Measurements from ENCODE around the gene FCMR. TPM values are rescaled to one million over a fixed set of nuclear protein-coding genes. Genes with fewer than 3 reads are reported as not detected.

The FCMR gene
- total and polyA plus RNA-seq, 2 experiments from 2014 or later = 0.84 TPM; not detected in 1

- TF ChIP-seq ETS1 (IDR thresholded peaks at IDR 0.05) (no peak), POLR2AphosphoS5 (IDR thresholded peaks at IDR 0.05; ENCODE audit: low read depth) (no peak), JUNB (IDR thresholded peaks at IDR 0.05; ENCODE audit: unreplicated experiment) (no peak), EZH2phosphoT487 (IDR thresholded peaks at IDR 0.05; ENCODE audit: unreplicated experiment) (no peak), STAT1 (IDR thresholded peaks at IDR 0.05; ENCODE audit: unreplicated experiment) (no peak), EZH2 (IDR thresholded peaks at IDR 0.05; ENCODE audit: low read depth, unreplicated experiment) (no peak), CREB1 (CRISPR knock-in tag; IDR thresholded peaks at IDR 0.05; ENCODE audit: low read depth) (no peak), ZNF331 (CRISPR knock-in tag; IDR thresholded peaks at IDR 0.05; ENCODE audit: low read depth) (no peak), NANOG (IDR thresholded peaks at IDR 0.05; ENCODE audit: borderline replicate concordance) (no peak), ZNF114 (CRISPR knock-in tag; IDR thresholded peaks at IDR 0.05) (no peak)
- TF ChIP-seq, protein P1, sequence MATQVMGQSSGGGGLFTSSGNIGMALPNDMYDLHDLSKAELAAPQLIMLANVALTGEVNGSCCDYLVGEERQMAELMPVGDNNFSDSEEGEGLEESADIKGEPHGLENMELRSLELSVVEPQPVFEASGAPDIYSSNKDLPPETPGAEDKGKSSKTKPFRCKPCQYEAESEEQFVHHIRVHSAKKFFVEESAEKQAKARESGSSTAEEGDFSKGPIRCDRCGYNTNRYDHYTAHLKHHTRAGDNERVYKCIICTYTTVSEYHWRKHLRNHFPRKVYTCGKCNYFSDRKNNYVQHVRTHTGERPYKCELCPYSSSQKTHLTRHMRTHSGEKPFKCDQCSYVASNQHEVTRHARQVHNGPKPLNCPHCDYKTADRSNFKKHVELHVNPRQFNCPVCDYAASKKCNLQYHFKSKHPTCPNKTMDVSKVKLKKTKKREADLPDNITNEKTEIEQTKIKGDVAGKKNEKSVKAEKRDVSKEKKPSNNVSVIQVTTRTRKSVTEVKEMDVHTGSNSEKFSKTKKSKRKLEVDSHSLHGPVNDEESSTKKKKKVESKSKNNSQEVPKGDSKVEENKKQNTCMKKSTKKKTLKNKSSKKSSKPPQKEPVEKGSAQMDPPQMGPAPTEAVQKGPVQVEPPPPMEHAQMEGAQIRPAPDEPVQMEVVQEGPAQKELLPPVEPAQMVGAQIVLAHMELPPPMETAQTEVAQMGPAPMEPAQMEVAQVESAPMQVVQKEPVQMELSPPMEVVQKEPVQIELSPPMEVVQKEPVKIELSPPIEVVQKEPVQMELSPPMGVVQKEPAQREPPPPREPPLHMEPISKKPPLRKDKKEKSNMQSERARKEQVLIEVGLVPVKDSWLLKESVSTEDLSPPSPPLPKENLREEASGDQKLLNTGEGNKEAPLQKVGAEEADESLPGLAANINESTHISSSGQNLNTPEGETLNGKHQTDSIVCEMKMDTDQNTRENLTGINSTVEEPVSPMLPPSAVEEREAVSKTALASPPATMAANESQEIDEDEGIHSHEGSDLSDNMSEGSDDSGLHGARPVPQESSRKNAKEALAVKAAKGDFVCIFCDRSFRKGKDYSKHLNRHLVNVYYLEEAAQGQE (IDR thresholded peaks at IDR 0.05; ENCODE audit: unreplicated experiment) = no peak
- TF ChIP-seq, protein P2, sequence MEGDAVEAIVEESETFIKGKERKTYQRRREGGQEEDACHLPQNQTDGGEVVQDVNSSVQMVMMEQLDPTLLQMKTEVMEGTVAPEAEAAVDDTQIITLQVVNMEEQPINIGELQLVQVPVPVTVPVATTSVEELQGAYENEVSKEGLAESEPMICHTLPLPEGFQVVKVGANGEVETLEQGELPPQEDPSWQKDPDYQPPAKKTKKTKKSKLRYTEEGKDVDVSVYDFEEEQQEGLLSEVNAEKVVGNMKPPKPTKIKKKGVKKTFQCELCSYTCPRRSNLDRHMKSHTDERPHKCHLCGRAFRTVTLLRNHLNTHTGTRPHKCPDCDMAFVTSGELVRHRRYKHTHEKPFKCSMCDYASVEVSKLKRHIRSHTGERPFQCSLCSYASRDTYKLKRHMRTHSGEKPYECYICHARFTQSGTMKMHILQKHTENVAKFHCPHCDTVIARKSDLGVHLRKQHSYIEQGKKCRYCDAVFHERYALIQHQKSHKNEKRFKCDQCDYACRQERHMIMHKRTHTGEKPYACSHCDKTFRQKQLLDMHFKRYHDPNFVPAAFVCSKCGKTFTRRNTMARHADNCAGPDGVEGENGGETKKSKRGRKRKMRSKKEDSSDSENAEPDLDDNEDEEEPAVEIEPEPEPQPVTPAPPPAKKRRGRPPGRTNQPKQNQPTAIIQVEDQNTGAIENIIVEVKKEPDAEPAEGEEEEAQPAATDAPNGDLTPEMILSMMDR (conservative IDR thresholded peaks at IDR 0.05; ENCODE audit: low read depth in 2 of 2) = no peak
Measured at GRCh38 chr1:206875752-206876377, 45.9 kb downstream of the FCMR start (continued).
